Measurements from ENCODE around the gene ADAMTS17. TPM values are rescaled to one million over a fixed set of nuclear protein-coding genes. Genes with fewer than 3 reads are reported as not detected.

Gene ADAMTS17
- polyA plus RNA-seq, 3 donors = 2.1 to 2.5 (median 2.1) TPM

- DNase-seq = no peak
These were observed 342.3 kb downstream of the ADAMTS17 start for GRCh38 chr15:99999282-100000070.

GRCh38 chr15:99998661-99999101 is 343.1 kb downstream of the ADAMTS17 start:
- DNase-seq = no peak

- no peak for DNase-seq
These were observed 344.6 kb downstream of the ADAMTS17 start for GRCh38 chr15:99997112-99997651.

- DNase-seq = no peak
These were observed 345.1 kb downstream of the ADAMTS17 start for GRCh38 chr15:99996660-99997059.

- no peak for DNase-seq
These were observed 346.2 kb downstream of the ADAMTS17 start for GRCh38 chr15:99995543-99995942.

GRCh38 chr15:99994849-99995248 is 346.9 kb downstream of the ADAMTS17 start:
- no peak for DNase-seq

GRCh38 chr15:99993681-99994131 is 348.1 kb downstream of the ADAMTS17 start:
- no peak for DNase-seq

- no peak for DNase-seq
These were observed 348.5 kb downstream of the ADAMTS17 start for GRCh38 chr15:99993262-99993661.

GRCh38 chr15:99992611-99993231 is 349.1 kb downstream of the ADAMTS17 start:
- no peak for DNase-seq

- no peak for DNase-seq
These were observed 352.7 kb downstream of the ADAMTS17 start for GRCh38 chr15:99989095-99989494.

GRCh38 chr15:99987701-99988100 is 354.1 kb downstream of the ADAMTS17 start:
- no peak for DNase-seq

- no peak for DNase-seq
These were observed 354.7 kb downstream of the ADAMTS17 start for GRCh38 chr15:99987119-99987506.

- no peak for DNase-seq
These were observed 355.3 kb downstream of the ADAMTS17 start for GRCh38 chr15:99986297-99987118.

GRCh38 chr15:99985878-99986277 is 355.9 kb downstream of the ADAMTS17 start:
- no peak for DNase-seq

GRCh38 chr15:99984491-99985243 is 357.1 kb downstream of the ADAMTS17 start:
- no peak for DNase-seq

- DNase-seq = no peak
These were observed 357.9 kb downstream of the ADAMTS17 start for GRCh38 chr15:99983886-99984286.

- DNase-seq = no peak
These were observed 358.4 kb downstream of the ADAMTS17 start for GRCh38 chr15:99983171-99983885.

GRCh38 chr15:99982662-99983061 is 359.1 kb downstream of the ADAMTS17 start:
- DNase-seq = no peak

GRCh38 chr15:99981839-99982658 is 359.7 kb downstream of the ADAMTS17 start:
- DNase-seq = no peak

- DNase-seq = no peak
These were observed 360.6 kb downstream of the ADAMTS17 start for GRCh38 chr15:99981191-99981647.

Data from renal pelvis (tissue), 4 donors.